AG04449 (cell line): ENCODE results near the gene RNF145.

ENCODE experiments used
- CTCF ChIA-PET: fragments of 350-600 bp; formaldehyde crosslinking; extraction: SDS; loops from one replicate; lab custom pipeline; 2021; ENCODE audit warnings: antibody characterized with exemption; lab: Yijun Ruan, JAX
- POLR2A ChIA-PET: fragments of 400-600, 350-600 bp; formaldehyde crosslinking; extraction: SDS; loops from one replicate; lab custom pipeline; 2020; ENCODE audit warnings: antibody characterized with exemption, inconsistent platforms; lab: Yijun Ruan, JAX
- DNase-seq: peaks from one replicate; pipeline ENCODE4 v3.0.0-alpha.2; 2010; ENCODE audit warnings: low read depth, low spot score
- H3K4me3 ChIP-seq: 2 replicates; pipeline ENCODE4 v1.5.1; 2011; ENCODE audit warnings: low read depth, mild to moderate bottlenecking, control low read depth, low read length
- TF ChIP-seq, protein P1 (sequence below): IDR thresholded peaks from one replicate; pipeline ENCODE4 v1.5.1; 2011; ENCODE audit warnings: mild to moderate bottlenecking, moderate library complexity, low read length, control low read depth, inconsistent platforms; ENCODE audit not compliant: insufficient read depth; ENCODE audit errors: missing control alignments

RNF145 gene

DNA sequence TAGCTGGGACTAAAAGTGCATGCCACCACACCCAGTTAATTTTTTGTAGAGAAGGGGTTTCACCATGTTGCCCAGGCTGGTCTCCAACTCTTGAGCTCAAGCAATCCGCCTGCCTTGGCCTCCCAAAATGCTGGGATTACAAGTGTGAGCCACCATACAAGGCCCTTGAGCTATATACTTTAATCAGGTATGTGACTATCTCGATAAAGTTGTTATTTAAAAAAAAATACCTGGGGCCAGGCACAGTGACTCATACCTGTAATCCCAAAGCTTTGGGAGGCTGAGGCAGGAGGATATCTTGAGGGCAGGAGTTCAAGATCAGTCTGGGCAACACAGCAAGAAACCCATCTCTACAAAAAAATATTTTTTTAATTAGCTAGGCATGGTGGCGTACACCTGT, 19.2 kb downstream of the RNF145 start:
- TF ChIP-seq, protein P1, sequence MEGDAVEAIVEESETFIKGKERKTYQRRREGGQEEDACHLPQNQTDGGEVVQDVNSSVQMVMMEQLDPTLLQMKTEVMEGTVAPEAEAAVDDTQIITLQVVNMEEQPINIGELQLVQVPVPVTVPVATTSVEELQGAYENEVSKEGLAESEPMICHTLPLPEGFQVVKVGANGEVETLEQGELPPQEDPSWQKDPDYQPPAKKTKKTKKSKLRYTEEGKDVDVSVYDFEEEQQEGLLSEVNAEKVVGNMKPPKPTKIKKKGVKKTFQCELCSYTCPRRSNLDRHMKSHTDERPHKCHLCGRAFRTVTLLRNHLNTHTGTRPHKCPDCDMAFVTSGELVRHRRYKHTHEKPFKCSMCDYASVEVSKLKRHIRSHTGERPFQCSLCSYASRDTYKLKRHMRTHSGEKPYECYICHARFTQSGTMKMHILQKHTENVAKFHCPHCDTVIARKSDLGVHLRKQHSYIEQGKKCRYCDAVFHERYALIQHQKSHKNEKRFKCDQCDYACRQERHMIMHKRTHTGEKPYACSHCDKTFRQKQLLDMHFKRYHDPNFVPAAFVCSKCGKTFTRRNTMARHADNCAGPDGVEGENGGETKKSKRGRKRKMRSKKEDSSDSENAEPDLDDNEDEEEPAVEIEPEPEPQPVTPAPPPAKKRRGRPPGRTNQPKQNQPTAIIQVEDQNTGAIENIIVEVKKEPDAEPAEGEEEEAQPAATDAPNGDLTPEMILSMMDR = no peak
- POLR2A ChIA-PET = interaction anchor here (0.8 kb wide), 1 partner anchor 16 kb away, joined by 4 read pairs; no protein-coding TSS in a partner anchor
- CTCF ChIA-PET = interaction anchor here (0.7 to 1.5 kb wide), 4 partner anchors 15 to 35 kb away, joined by 3 to 6 read pairs (median 4); no protein-coding TSS in a partner anchor
- H3K4me3 ChIP-seq = no peak overlapping the region
- DNase-seq = no peak

DNA sequence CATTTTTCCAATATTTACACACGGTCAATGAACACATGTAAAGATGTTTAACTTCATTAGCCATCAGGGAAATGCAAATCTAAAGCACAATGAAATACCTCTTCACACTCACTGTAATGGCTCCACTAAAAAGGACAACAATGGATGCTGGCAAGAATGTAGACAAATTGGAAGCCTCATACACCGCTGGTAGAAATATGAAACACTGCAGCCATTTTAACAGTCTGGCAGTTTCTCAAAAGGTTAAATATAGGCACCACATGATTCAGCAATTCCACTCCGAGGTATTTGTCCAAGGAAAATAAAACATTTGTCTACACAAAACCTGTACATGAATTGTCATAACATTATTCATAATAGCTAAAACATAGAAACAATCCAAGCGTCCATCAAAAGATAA, 20.0 kb downstream of the RNF145 start:
- TF ChIP-seq, protein P1 = no peak
- DNase-seq = no peak
- no peak overlapping the region for H3K4me3 ChIP-seq
- ChIA-PET POLR2A (no interaction called here), CTCF (no interaction called here)

DNA sequence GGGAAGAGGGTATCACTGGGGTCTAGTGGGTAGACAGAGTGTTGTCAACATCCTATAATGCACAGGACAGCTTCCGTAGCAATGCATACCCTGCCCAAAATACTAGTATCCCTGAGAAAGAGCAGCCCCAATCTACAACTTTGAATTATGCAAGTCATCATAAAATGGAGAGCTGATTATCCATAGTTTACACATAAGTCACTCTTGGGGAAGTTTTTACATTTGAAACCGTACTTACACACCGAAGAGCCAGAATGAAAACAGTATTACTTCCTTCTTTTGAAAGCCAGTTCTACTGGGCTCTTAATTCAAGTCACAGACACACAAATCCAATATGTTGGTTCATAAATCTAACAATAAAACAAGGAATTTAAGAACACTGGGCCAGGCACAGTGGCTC, 21.6 kb downstream of the RNF145 start:
- TF ChIP-seq, protein P1 = no peak
- no peak for DNase-seq
- ChIA-PET CTCF (no interaction called here), POLR2A (no interaction called here)
- no peak overlapping the region for H3K4me3 ChIP-seq

DNA sequence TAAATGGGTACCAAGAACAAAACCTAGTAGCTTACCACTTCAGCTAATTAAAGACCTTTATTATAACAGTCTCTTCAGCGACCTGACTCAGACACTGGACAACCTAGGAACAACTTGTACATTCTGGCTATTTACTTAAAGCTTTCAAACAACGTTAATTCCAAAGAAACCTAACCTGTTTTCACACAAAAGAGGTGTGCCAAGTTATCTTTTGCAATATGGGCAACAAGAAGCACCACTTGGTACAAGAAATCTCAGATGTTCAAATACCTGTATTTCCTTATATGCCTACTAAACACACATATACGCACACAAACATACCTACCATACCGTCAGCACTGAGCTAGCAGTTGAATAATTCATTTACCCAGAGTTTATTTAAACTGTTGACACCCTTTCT, 23.0 kb downstream of the RNF145 start:
- ChIA-PET CTCF (interaction anchor here (1.0 to 1.3 kb wide), 4 partner anchors 12 to 1331 kb away, joined by 3 read pairs; no protein-coding TSS in a partner anchor), POLR2A (no interaction called here)
- H3K4me3 ChIP-seq = no peak overlapping the region
- DNase-seq = no peak
- TF ChIP-seq, protein P1 = no peak

DNA sequence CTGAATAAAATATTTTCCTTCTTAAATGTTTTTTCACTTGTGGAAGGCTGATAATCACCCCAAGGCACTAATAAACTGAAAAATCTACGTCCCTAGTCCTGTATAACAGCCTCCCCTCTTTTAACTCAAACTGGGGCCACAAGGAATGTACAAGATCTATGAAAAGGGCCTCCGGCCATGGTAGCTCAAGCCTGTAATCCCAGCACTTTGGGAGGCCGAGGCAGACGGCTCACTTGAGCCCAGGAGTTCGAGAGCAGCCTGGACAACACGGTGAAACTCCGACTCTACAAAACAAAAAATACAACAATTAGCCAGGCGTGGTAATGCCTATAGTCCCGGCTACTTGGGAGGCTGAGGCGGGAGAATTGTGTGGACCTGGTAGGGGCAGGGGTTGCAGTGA, 23.6 kb downstream of the RNF145 start:
- ChIA-PET POLR2A (interaction anchor here (1.6 kb wide), 1 partner anchor 22 kb away, joined by 8 read pairs; no protein-coding TSS in a partner anchor), CTCF (interaction anchor here (1.1 to 1.2 kb wide), 2 partner anchors 802 to 1330 kb away, joined by 3 read pairs; no protein-coding TSS in a partner anchor)
- TF ChIP-seq, protein P1 = no peak
- DNase-seq = no peak
- H3K4me3 ChIP-seq = no peak overlapping the region

DNA sequence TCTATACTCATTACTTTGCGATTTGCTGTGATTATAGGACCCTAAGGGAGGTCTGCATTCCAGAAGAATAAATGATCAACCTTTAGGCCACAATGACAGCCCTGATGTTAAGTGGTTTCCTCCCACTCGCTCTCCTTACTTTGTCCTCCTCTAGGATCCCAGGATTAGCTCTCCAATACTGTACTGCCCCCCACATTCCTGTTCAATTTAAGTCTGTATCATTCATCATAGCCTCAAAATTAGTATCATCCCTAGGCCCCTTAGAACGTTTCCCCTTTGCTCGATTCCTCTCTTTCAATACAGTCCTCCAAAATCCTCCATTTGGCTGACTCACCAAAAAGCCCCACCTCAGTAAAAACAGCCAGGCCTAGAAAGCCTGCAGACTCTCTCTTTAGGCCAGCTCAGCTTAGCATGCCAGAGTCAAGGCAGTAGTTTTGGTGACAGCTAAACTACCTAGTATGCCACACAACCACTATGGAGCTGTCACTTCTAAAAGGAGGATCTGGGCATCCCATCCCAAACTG, 24.4 kb downstream of the RNF145 start:
- DNase-seq = no peak
- no peak overlapping the region; the same call in 1 of the 2 replicates for H3K4me3 ChIP-seq
- TF ChIP-seq, protein P1 = no peak
- ChIA-PET CTCF (interaction anchor here (1.2 kb wide), 1 partner anchor 29 kb away, joined by 3 read pairs; no protein-coding TSS in a partner anchor), POLR2A (interaction anchor here (1.2 to 1.6 kb wide), 2 partner anchors 23 to 28 kb away, joined by 3 to 8 read pairs; no protein-coding TSS in a partner anchor)
